ENCODE data around the gene CHD6. TPM values are rescaled to one million over a fixed set of nuclear protein-coding genes. Genes with fewer than 3 reads are reported as not detected.

CHD6 gene
- total and polyA plus RNA-seq, 2 experiments from 2014 or later: 41.0 to 158 TPM

DNA sequence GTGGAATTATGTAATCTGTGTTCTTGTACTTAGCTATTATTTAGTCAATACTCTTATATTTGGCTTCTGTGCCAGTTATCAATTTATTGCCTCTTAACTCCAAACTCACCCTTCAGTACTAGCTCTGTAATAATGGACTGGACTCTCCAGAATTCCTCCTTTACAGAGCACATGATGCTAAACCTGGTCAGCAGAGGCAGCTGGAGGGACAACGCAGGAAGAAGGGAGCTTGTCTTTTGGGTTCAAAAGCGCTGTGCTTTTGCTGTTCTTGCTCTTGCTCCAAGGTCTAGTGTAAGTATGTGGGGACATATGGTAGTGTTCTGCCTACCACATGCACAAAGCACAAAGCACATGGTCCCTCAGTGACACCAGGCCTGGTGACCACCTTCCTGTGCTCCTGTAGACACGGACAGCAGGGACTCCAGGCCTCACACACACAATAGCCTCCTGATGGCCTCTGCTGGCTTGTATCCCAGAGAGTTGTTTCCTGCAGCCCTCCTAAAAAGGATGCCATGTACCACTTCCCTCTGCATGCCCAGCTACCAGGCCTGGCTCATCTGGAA, 46.1 kb downstream of the CHD6 start:
- Histone ChIP-seq H3K9me2 (ENCODE audit: insufficient read depth) (no peaks in the 10 kb centered on the region), H2AFZ (no peak overlapping the region), H3K4me1 (ENCODE audit: insufficient read depth) (peaks cover 26% of the 10 kb centered on the region), H3K79me2 (replicated peaks; ENCODE audit: insufficient read depth) (peaks cover 100% of the 10 kb centered on the region), H3K4me3 (no peak overlapping the region), H3K27ac (ENCODE audit: low read depth) (no peak overlapping the region), H3K4me2 (no peak overlapping the region), H3F3A (replicated peaks; ENCODE audit: low read depth) (no peaks in the 10 kb centered on the region), H4K20me1 (replicated peaks; ENCODE audit: insufficient read depth) (peaks cover 43% of the 10 kb centered on the region), H3K27me3 (ENCODE audit: insufficient read depth) (no peaks in the 10 kb centered on the region), H3K36me3 (ENCODE audit: insufficient read depth) (no peaks in the 10 kb centered on the region)
- no peak for DNase-seq (ENCODE audit: low spot score)
- Mint-ChIP-seq H3K4me1 (peaks cover 49% of the 10 kb centered on the region), H3K36me3 (ENCODE audit: low read depth) (peaks cover 8% of the 10 kb centered on the region; the same call in 2 of the 3 replicates), H3K4me3 (no peak overlapping the region), H3K9me3 (peaks cover 2% of the 10 kb centered on the region; the same call in 1 of the 3 replicates), H3K27ac (no peak overlapping the region), H3K27me3 (ENCODE audit: insufficient read depth, low read depth, poor library complexity) (peaks cover 3% of the 10 kb centered on the region)
- ATAC-seq: no peak
- TF ChIP-seq POLR2AphosphoS5 (IDR thresholded peaks at IDR 0.05; ENCODE audit: low read depth): no peak
- TF ChIP-seq CTCF (conservative IDR thresholded peaks at IDR 0.05; ENCODE audit: low read depth in 2 of 2): no peak
- TF ChIP-seq, protein P1, sequence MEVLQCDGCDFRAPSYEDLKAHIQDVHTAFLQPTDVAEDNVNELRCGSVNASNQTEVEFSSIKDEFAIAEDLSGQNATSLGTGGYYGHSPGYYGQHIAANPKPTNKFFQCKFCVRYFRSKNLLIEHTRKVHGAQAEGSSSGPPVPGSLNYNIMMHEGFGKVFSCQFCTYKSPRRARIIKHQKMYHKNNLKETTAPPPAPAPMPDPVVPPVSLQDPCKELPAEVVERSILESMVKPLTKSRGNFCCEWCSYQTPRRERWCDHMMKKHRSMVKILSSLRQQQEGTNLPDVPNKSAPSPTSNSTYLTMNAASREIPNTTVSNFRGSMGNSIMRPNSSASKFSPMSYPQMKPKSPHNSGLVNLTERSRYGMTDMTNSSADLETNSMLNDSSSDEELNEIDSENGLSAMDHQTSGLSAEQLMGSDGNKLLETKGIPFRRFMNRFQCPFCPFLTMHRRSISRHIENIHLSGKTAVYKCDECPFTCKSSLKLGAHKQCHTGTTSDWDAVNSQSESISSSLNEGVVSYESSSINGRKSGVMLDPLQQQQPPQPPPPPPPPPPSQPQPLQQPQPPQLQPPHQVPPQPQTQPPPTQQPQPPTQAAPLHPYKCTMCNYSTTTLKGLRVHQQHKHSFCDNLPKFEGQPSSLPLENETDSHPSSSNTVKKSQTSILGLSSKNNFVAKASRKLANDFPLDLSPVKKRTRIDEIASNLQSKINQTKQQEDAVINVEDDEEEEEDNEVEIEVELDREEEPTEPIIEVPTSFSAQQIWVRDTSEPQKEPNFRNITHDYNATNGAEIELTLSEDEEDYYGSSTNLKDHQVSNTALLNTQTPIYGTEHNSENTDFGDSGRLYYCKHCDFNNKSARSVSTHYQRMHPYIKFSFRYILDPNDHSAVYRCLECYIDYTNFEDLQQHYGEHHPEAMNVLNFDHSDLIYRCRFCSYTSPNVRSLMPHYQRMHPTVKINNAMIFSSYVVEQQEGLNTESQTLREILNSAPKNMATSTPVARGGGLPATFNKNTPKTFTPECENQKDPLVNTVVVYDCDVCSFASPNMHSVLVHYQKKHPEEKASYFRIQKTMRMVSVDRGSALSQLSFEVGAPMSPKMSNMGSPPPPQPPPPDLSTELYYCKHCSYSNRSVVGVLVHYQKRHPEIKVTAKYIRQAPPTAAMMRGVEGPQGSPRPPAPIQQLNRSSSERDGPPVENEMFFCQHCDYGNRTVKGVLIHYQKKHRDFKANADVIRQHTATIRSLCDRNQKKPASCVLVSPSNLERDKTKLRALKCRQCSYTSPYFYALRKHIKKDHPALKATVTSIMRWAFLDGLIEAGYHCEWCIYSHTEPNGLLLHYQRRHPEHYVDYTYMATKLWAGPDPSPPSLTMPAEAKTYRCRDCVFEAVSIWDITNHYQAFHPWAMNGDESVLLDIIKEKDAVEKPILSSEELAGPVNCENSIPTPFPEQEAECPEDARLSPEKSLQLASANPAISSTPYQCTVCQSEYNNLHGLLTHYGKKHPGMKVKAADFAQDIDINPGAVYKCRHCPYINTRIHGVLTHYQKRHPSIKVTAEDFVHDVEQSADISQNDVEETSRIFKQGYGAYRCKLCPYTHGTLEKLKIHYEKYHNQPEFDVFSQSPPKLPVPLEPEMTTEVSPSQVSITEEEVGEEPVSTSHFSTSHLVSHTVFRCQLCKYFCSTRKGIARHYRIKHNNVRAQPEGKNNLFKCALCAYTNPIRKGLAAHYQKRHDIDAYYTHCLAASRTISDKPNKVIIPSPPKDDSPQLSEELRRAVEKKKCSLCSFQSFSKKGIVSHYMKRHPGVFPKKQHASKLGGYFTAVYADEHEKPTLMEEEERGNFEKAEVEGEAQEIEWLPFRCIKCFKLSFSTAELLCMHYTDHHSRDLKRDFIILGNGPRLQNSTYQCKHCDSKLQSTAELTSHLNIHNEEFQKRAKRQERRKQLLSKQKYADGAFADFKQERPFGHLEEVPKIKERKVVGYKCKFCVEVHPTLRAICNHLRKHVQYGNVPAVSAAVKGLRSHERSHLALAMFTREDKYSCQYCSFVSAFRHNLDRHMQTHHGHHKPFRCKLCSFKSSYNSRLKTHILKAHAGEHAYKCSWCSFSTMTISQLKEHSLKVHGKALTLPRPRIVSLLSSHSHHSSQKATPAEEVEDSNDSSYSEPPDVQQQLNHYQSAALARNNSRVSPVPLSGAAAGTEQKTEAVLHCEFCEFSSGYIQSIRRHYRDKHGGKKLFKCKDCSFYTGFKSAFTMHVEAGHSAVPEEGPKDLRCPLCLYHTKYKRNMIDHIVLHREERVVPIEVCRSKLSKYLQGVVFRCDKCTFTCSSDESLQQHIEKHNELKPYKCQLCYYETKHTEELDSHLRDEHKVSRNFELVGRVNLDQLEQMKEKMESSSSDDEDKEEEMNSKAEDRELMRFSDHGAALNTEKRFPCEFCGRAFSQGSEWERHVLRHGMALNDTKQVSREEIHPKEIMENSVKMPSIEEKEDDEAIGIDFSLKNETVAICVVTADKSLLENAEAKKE (CRISPR knock-in tag; IDR thresholded peaks at IDR 0.05): no peak
- TF ChIP-seq STAT1 (IDR thresholded peaks at IDR 0.05; ENCODE audit: unreplicated experiment): no peak
- TF ChIP-seq ZNF331 (CRISPR knock-in tag; IDR thresholded peaks at IDR 0.05; ENCODE audit: low read depth): no peak
- TF ChIP-seq CREB1 (CRISPR knock-in tag; IDR thresholded peaks at IDR 0.05; ENCODE audit: low read depth): no peak
- TF ChIP-seq EZH2phosphoT487 (IDR thresholded peaks at IDR 0.05; ENCODE audit: unreplicated experiment): no peak
- TF ChIP-seq, protein P2, sequence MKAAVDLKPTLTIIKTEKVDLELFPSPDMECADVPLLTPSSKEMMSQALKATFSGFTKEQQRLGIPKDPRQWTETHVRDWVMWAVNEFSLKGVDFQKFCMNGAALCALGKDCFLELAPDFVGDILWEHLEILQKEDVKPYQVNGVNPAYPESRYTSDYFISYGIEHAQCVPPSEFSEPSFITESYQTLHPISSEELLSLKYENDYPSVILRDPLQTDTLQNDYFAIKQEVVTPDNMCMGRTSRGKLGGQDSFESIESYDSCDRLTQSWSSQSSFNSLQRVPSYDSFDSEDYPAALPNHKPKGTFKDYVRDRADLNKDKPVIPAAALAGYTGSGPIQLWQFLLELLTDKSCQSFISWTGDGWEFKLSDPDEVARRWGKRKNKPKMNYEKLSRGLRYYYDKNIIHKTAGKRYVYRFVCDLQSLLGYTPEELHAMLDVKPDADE (IDR thresholded peaks at IDR 0.05): no peak
- TF ChIP-seq EZH2 (IDR thresholded peaks at IDR 0.05; ENCODE audit: low read depth, unreplicated experiment): no peak
- no peak for TF ChIP-seq NANOG (IDR thresholded peaks at IDR 0.05; ENCODE audit: borderline replicate concordance)
- TF ChIP-seq REST (IDR thresholded peaks at IDR 0.05; ENCODE audit: unreplicated experiment): no peak
